Stimulated activated CD4-positive, alpha-beta T cell treated with anti-CD3 and anti-CD28 coated beads, Interleukin-12 subunit alpha, Interleukin-12 subunit beta, amount 100 ng/mL, for 4 hours (primary cell): ENCODE measurements around the gene TSPAN2.
A peak's percentile ranks its signal among the peaks of the same experiment; 100 is the strongest.

Experiments
- DNase-seq: peaks from one replicate; pipeline ENCODE4 v3.0.0-alpha.2; 2020

Gene TSPAN2

DNA sequence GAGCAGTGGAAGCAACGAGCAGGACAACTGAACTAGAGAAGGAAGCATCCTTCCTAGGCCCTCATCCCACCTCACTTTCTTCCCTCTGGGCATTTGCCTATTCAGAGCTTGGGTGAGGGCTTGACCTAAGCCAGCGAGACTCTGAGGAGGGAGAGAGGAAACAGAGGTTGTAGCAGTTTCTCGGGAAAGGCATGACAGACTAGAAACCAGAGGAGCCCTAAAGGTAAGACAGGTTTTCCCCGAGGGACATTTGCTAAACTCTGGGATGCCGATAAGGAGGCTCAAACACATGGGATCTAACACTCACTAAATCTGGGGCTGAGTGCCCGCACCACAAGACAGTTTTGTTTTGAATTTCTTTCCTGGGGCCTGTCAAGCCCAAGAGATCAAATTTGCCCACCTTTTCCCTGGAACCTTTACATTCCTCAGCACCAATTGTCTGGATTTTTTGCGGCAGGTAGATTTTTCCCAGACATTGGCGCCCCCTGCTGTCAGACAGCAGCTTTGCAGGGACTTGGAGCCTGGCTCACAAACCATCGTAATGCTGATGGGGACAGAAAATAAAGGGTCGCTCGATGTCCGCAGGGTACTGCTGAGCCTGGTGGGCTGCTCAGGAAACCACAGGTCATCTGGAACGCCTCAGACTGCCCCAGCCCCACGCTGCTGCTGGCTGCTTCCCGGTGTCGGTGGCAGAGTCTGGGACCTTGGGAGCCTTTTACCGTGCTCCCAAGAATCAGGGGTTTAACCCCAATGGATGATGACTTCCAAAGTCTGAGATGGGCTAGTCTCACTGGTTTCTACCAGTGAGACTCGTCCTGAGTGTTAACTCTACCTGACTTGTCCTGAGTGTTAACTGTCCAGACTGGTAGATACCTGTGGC, 23.4 kb upstream of the TSPAN2 start:
- DNase-seq = peak; percentile 52

DNA sequence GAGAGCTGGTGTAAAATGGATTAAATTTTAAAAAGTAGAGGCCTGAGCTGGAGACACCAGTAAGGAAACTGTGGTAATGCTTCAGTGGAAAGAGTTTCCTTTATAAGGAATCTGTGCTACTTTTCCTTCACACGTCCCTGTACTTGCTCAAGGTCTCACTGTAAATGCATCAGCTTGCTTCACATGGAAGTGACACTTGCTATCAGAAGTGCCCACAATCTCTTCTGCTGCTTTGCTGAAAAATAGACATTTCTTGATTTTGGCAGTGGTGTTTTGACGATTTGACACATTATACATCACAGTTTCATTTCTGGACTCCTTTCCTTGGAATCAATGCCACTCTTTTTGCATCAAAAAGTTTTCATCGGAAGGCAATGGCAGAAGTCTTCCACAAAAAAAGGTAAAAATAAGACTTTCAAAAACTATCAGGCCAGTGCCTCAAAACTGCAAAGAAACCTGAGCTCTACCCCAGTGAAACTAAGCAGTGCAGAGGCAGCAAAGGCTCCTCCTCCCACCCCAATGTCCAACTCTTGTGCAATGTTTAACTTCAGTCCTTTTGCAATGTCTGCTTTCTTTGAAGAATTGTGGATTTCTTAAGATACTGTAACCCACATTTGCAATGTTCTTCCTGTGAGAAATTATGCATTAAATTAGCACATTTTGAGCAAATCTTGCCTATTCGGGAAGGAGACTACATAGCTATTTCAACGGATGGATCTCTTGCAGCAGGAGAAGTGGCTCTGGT, 18.4 kb upstream of the TSPAN2 start:
- no peak for DNase-seq

DNA sequence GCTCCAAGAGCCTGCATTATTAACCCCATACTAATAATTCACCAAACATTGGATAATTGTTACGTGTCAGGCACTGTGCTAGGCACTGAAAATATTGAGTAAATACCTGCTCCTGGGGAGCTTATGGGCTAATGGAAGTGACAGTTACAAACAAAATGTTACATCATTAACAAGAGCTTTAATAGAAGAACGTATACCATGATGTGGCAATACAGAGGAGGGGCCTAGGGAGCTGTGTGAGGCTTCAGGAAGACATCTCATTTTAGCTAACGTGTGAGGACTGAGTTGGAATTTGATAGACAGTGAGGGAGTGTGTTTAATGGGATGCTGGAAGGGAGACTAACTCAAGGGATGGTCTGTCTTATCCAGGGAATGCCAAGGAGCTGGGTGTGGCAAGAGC, 16.5 kb upstream of the TSPAN2 start:
- no peak for DNase-seq

DNA sequence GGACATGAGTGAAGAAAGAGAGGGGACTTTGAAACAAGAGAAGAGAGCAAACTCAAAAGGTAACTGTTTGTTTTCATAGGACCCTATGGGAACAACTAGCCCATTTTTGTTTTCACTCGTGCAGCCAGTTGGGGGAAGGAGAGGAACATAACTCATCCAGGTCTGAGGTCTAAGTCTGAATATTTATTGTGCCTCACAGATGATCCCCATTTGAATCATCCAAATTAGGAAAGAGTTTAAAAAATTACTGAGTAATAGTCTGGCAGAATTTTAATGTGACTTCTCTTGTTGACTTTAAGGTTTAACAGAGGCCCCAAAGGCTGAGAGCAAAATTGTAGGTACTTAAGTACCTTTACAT, 10.4 kb upstream of the TSPAN2 start:
- DNase-seq = no peak

DNA sequence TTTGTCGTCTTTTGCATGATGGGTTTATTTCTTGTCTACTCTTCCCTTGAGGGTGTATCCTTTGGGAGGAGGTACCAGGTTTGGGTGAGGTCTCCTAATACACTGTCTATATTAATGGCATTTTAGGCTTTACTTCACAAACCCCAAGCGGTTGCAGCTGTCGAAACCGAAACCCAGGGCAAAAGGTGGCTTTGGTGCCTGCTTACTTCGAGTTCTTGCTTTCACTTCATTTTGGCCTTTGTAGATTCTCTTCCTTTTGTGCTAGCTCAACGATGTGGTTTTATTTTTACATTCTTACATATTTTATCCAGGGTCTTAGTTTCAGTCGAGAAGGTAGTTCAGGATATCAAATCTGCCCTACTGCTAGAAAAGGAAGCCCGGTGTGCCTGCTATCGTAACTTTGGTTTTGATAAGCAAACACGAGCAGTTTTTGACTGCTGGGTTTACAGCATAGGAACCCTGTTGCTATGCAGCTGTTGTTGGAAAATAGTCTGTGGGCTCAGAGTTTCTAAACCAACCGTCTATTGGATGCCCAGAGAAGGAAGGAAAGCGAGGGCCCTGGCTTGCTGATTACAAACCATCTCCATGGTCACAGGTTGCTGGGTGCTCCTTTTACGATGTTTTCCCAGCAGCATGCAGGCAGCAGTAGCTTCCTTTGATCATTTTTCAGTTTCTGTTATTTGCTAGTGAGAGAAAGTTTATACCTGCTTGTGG, 9.8 kb upstream of the TSPAN2 start:
- peak; percentile 34 for DNase-seq

DNA sequence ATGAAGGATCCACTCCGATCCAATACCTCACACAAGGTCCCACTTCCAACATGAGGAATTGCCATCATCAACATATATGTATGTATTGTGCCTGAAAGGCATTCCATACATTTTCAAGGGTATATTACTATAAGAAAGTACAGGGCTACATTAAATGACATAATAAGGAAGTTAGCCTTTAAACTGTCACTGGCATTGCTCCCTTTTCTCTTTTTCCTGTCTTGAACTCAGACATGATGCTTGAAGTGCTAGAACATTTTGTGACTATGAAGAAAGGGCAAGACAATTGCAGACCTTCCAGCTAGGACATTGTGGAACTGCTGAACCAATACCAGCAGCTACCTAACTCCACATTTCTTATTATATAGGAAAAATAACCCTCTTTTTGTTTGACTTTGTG, 2.9 kb upstream of the TSPAN2 start:
- DNase-seq = no peak

DNA sequence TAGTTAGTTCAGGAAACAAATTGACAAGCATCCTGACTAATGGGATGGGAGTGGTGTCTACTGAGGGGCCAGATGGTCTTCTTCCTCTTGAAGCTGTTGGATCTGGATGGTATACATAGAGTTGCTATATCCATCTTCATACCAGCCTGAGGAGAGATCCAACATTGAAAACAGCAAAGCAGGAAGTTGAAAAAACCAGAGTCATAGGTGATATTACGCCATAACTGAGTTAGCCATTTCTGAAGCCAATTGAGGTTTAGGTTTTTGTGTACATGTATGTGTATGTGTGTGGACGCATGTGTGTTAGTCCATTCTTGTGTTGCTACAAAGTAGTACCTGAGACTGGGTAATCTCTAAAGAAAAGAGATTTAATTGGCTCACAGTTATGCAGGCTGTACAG, 2.3 kb upstream of the TSPAN2 start:
- DNase-seq = no peak

DNA sequence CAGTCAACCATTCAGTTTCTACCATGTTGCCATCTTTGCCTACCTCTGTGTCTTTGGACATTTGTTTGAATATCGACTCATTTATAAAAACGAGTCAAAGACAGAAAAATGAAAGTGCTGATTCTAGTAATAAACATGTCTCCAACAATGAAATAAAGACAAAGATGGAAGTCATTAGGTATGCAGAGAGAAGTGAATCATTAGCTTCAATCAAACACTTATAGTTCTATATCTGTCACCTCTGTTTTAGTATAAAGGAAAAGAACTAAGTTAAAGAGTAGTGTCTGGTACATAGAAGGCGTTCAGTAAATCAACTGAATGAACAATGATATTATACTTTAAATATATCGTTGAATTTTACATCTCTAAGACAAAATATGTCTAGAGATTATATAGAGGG, 1.7 kb upstream of the TSPAN2 start:
- no peak for DNase-seq

DNA sequence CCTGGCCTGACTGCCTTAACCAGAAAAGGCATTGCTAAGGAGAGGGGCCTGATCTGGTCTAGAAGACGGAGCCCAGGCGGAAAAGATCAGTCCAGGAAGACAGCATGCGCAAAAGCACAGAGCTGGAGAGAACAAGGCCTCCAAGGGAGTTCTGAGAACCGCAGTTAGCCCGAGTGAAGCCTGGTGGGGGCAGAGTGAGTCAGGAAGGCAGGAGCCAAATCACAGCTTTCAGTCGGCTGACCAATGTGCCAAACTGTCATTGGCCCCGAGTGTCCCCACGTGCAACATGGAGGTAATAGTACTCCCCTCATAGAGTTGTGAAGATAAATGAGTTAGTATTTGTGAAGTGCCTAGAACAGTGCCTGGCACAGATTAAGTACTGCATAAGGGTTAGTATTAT, 1.2 kb upstream of the TSPAN2 start:
- no peak for DNase-seq

DNA sequence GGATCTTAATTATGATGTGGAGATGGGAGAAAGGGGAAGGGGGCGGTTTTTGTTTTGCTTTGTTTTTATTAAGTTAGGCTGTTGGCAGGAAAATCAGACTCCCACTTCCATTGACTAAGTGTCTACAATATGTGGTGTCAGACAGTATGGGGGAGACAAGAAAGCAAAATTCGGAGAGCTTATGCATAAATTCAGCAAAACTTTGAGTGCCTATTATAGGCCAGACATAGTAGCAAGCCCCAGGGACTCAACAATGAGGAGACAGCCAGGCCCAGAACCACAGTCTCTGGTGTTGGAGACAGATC, 835 bp upstream of the TSPAN2 start:
- no peak for DNase-seq

DNA sequence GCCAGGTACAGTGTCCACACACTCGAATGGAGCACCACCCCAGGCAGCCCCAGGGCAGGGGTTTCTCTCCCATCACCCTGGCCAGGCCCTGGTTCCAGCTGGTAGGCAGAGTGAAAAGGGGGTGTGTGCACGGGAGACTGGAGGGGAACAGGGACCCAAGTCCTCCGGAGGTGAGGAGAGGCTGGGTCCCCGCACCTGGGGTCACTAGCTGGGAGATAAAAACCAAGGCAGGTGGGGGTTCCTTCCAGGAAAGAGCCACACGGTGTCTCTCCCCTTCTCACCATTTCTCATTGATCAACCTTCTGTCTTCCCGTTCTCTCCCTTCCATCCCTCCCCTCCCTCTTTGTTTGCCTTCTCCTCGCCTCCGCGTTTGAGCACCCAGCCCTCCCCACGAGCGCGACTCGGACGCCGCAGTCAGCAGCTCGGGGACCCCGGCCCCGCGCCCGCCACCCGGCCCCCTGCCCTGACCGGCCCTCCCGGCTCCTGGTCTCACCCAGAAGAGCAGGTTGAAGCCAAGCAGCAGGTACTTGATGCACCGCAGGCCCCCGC, 358 bp downstream of the TSPAN2 start:
- DNase-seq = no peak

DNA sequence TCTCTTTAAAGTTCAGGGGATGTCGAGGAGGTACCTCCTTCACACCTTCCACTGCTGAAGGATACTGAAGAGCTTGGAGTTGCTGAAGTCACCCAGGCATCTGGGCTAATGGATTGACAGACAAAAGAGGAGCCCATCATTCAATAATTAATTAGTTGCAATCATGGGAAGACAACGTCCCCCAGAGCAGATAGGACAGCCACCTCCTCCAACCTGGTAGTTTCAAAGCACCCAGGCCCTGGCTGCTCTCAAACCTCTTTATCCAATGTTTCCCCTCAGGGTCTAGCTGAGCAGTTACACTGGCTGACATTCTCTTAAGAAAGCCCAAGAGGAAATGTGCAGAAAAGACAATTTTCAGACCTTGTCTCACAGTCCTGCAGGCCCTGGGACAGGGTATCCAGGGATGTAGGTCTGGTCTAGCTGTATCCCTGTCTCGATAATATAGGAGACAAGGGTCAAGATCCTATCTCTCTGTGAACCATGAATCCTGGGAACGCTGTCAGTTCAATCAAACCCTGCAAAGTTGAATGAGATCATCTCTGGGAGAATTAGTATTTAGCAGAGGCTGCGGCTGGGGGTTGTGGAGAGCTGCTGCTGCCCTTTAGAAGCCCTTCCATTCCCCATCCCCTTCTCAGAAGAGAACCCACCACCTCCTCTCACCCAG, 1.1 kb downstream of the TSPAN2 start:
- no peak for DNase-seq

DNA sequence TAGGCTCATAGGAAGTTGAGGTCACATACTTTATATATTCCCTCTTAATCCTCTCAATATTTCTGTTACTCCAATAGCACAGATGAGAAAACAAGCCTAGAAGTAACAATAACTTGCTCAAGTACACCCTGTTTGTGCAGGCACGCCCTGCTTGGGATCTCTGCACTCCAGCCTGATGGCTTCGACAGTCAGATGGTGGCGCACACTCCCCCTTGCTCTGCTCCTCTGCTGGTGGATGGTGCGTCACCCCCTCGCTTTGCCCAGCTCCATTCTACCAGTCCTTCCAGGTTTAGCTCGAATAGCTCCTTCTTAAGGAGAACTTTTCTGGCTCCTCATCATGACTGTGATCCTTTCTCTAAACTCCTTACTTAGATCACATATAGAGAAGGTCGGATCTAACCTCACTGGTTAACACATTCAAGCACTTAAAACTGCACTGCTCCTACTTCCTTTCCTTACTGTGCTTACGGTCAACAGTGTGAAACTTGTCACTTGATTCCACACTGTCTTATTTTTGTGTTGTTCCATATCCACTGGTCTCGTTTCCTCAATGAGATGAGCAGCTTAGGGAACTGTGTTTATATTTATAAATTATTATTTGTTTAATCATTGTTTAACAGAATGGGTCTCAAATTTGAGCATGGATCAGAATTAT, 3.0 kb downstream of the TSPAN2 start:
- DNase-seq = no peak

DNA sequence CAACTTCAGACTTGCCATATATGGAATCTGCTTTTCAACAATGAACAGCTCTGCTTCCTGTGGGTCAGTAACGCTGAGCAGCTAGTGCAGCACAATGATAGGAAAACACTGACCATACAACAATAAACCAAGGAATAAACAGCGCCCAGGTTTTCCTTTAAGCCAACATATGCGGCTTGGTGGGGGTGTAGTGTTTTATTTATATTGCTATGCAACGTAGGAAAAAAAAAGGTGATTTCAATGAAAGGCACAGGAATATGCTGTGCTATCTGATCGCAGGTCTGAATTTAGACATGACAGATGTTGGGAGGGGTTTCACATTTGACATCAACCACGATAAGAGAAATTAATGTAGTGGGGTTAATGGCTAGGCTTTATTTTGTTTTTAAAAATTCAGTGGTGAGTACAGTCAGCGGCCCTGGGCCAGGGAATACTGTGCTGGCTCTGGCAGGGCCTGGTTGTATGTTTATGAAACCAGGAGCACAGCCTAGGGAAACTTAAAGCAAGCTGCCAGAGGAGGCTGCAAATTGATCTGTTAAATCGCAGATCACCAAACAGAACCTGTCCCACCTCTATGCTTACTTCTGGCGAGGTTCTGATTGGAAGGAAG, 4.3 kb downstream of the TSPAN2 start:
- DNase-seq = no peak

DNA sequence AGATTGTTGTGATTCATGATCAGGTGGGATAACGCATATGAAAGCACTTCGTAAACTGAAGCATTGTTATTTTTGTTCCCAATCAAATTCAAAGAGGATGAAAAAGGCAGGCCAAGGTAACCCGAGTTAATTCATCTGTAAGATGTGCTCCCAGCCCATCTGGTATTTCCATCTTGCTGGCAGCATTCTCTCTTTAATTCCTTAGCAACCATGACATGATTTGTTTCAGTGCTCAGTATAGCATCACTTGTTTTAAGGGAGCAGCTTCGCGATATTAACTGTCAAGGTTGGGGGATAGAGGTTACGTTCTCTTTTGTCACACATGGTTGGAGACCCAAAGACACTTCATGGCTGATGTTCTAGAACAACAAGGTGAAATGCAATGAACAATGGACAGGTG, 6.4 kb downstream of the TSPAN2 start:
- no peak for DNase-seq

DNA sequence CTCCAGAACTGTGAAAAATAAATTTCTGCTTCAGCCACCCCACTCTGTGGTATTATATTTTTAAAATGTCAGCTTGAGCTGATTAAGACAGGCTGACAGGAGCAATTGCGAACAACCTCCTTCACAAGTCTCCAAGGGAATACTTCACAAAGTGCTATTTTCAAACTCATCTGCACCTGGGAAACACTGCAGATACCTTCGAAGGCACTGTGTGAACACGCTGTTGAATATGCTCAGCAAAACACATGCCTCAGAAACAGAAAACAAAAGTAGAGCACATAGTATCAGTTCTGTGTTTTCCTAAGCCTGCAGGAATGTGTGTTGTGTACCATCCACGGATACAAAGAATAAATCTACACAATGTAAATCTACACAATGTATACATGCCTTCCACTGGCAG, 10.6 kb downstream of the TSPAN2 start:
- DNase-seq = no peak

DNA sequence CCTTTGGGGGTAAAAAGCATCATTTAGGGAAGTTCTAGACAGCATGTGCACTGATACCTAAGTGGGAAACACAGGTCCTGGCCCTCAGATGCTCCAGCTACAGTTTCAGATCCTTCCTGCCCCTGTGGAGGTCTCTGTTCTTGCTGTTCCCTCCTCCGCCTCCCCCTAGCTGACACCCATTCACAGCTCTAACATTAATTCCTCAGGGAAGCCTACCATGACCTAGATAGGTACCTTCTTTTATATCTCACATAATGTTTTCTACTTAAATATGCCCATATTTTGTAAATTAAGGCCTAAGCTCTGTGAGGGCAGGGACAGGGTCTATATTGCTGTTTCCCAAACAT, 11.3 kb downstream of the TSPAN2 start:
- no peak for DNase-seq

DNA sequence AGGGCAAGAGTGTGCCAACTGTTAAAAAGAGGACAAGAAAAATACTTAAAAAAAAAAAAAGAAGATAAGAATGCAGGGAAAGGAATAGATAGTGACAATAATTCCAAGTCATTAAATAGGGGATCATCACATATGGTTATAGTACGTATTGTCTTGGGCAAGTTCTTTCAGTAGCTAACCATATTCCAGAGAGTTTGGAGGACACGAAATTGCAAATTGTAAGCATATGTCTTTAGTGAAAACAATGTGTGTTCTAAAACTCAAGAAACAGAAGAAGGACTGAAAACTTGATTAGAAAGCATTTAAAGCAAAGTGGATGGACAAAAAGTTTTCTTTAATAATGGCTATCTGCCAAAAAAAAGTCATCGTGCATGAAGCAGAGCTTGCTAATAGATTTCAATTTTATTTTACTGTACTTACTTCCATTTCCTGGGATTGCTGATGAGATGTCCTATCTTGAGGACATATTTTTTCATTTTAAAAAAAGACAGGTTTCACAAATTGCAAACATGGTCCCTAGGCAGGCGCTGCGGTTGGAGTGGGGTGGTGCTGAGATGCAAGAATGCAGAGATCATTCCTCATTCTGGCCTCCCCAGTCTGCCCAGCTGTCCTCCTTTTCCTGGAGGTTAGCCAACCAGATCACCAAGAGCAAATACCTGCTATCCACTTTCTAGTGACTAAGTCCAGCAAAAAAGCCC, 11.9 kb downstream of the TSPAN2 start:
- DNase-seq = no peak

DNA sequence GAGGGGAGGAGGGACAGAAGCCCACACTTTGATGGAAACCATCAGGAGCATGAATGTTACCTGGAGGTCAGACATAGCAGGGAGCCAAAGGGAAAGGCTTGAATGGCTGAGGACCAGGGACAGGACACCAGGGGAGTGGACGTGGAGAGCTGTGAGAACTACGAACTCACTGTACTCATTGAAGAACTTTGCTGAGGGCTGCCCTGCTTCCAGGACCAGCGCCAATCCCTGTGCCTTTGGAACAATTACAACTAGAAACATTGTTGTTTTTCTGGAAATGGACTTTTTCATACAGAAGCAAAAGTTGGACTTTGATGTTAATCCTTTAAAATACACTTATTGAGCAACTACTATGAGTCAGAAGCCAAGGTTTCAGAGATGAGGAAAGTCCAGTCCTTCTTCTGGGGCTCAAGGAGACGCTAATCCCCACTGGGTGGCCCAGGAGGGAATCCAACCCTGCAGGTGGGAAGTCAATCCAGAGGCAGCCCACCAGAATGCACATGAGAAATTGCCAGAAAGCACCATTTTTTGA, 12.9 kb downstream of the TSPAN2 start:
- DNase-seq = no peak

DNA sequence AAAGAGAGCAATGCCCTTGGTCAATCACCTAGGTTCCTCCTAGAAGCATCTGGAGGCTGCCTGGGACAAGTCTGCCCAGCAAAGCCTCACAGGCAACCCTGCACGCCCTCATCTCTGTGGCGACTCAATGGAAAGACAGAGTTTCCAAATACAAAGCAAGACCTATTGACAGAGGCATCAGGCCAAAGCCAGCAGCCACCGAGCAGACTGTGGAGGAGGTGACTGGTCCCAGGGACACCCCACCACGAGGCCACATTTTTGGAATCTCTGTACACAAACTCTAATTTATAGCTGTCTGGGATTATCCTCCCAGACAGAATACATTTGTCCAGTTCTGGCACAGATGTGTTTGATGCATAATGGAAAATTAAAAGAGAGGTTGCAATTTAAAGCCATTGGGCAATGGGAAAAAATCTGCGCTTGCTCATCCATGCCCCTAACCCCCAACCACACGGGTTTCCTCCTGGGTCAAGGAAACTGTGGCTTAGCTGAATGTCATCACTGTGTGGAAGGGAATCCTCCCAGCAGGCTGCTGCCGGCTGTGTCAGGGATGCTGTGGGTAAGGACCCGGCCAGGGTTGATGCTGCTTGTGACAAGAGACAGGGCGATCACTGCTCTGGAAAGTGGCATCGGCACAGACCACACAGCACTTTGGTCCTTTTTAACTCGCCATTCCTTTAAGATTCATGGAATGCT, 14.3 kb downstream of the TSPAN2 start:
- DNase-seq = no peak
